ENCODE data around the gene ULBP2. TPM values are rescaled to one million over a fixed set of nuclear protein-coding genes. Genes with fewer than 3 reads are reported as not detected.
A peak's percentile ranks its signal among the peaks of the same experiment; 100 is the strongest.
"Not testable (repeated sequence)": the region's sequence is repeated elsewhere in the genome, so short reads cannot be mapped to it uniquely, and the experiment has no call there.

Gene ULBP2
- total RNA-seq, 1 experiment from 2014 or later, result 0.13 TPM

DNA sequence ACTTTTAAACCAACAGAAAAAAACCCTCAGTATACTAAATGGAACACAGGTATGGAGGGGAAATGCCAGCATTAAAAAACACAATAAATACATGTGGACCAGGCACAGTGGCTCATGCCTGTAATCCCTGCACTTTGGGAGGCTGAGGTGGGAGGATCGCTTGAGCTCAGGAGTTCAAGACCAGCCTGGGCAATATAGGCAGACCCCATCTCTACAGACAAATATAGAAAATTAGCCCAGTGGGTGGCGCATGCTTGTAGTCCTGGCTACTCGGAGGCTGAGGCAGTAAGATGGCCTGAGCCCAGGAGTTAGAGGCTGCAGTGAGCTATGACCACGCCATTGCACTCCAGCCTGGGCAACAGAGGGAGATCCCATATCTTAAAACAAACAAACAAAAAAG lies 18.0 kb downstream of the ULBP2 start:
- TF ChIP-seq ZNF121 (CRISPR knock-in tag; IDR thresholded peaks at IDR 0.05), result peak; percentile 75; the same call in 1 of the 2 replicates
- H3K27ac Mint-ChIP-seq; H3K4me3 Mint-ChIP-seq; DNase-seq (ENCODE audit: low spot score); H3K36me3 Mint-ChIP-seq; POLR2A ChIA-PET; H3K9me3 Mint-ChIP-seq; ATAC-seq: not testable (repeated sequence)
- peaks cover 17% of the 10 kb centered on the region for H3K4me1 Mint-ChIP-seq
- CTCF ChIA-PET, result interaction anchor here (1.6 kb wide), 1 partner anchor 47 kb away, joined by 5 read pairs; no protein-coding TSS in a partner anchor
- peaks cover 100% of the 10 kb centered on the region for H3K27me3 Mint-ChIP-seq (ENCODE audit: low read depth)

DNA sequence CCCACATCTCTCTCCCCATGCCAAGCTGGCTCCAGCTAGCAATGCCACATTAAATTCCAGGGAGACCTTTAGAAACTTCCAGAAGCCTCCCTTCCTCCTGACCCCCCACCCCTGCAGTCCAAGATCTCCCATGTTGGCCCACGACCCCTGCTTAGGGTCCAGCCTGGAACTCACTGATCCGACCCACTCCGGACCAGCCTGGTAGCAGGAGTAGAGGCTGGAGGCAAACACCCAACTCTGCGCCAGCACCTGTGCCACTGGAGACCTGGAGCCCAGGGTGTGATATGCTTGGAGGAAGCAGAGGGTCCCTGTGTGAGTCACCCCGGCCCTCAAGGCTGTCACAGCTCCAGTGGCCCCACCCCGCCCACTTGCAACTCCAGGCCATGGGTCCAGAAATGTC lies 18.7 kb downstream of the ULBP2 start:
- Mint-ChIP-seq H3K27ac (no peak overlapping the region), H3K4me1 (peaks cover 18% of the 10 kb centered on the region), H3K4me3 (no peak overlapping the region), H3K36me3 (peaks cover 5% of the 10 kb centered on the region; the same call in 1 of the 2 replicates), H3K27me3 (ENCODE audit: low read depth) (peaks cover 100% of the 10 kb centered on the region), H3K9me3 (no peaks in the 10 kb centered on the region)
- ATAC-seq (no peak), DNase-seq (ENCODE audit: low spot score) (no peak)
- CTCF ChIA-PET, result interaction anchor here (1.6 kb wide), 1 partner anchor 47 kb away, joined by 5 read pairs; no protein-coding TSS in a partner anchor
- POLR2A ChIA-PET, result no interaction called here
- no peak for TF ChIP-seq ZNF121 (CRISPR knock-in tag; IDR thresholded peaks at IDR 0.05)
- TF ChIP-seq FOXP1 (CRISPR knock-in tag; IDR thresholded peaks at IDR 0.05; ENCODE audit: borderline replicate concordance), result no peak
- TF ChIP-seq, protein P1, sequence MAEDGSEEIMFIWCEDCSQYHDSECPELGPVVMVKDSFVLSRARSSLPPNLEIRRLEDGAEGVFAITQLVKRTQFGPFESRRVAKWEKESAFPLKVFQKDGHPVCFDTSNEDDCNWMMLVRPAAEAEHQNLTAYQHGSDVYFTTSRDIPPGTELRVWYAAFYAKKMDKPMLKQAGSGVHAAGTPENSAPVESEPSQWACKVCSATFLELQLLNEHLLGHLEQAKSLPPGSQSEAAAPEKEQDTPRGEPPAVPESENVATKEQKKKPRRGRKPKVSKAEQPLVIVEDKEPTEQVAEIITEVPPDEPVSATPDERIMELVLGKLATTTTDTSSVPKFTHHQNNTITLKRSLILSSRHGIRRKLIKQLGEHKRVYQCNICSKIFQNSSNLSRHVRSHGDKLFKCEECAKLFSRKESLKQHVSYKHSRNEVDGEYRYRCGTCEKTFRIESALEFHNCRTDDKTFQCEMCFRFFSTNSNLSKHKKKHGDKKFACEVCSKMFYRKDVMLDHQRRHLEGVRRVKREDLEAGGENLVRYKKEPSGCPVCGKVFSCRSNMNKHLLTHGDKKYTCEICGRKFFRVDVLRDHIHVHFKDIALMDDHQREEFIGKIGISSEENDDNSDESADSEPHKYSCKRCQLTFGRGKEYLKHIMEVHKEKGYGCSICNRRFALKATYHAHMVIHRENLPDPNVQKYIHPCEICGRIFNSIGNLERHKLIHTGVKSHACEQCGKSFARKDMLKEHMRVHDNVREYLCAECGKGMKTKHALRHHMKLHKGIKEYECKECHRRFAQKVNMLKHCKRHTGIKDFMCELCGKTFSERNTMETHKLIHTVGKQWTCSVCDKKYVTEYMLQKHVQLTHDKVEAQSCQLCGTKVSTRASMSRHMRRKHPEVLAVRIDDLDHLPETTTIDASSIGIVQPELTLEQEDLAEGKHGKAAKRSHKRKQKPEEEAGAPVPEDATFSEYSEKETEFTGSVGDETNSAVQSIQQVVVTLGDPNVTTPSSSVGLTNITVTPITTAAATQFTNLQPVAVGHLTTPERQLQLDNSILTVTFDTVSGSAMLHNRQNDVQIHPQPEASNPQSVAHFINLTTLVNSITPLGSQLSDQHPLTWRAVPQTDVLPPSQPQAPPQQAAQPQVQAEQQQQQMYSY (CRISPR knock-in tag; IDR thresholded peaks at IDR 0.05), result no peak
- TF ChIP-seq, protein P2, sequence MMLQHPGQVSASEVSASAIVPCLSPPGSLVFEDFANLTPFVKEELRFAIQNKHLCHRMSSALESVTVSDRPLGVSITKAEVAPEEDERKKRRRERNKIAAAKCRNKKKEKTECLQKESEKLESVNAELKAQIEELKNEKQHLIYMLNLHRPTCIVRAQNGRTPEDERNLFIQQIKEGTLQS (CRISPR knock-in tag; conservative IDR thresholded peaks at IDR 0.05), result no peak
- TF ChIP-seq GRHL2 (CRISPR knock-in tag; IDR thresholded peaks at IDR 0.05; ENCODE audit: insufficient replicate concordance, severe bottlenecking), result no peak
- no peak for TF ChIP-seq SP1 (CRISPR knock-in tag; conservative IDR thresholded peaks at IDR 0.05)
- TF ChIP-seq MXD4 (CRISPR knock-in tag; IDR thresholded peaks at IDR 0.05; ENCODE audit: borderline replicate concordance), result no peak
- no peak for TF ChIP-seq ZNF219 (CRISPR knock-in tag; IDR thresholded peaks at IDR 0.05; ENCODE audit: borderline replicate concordance)
- TF ChIP-seq, protein P3, sequence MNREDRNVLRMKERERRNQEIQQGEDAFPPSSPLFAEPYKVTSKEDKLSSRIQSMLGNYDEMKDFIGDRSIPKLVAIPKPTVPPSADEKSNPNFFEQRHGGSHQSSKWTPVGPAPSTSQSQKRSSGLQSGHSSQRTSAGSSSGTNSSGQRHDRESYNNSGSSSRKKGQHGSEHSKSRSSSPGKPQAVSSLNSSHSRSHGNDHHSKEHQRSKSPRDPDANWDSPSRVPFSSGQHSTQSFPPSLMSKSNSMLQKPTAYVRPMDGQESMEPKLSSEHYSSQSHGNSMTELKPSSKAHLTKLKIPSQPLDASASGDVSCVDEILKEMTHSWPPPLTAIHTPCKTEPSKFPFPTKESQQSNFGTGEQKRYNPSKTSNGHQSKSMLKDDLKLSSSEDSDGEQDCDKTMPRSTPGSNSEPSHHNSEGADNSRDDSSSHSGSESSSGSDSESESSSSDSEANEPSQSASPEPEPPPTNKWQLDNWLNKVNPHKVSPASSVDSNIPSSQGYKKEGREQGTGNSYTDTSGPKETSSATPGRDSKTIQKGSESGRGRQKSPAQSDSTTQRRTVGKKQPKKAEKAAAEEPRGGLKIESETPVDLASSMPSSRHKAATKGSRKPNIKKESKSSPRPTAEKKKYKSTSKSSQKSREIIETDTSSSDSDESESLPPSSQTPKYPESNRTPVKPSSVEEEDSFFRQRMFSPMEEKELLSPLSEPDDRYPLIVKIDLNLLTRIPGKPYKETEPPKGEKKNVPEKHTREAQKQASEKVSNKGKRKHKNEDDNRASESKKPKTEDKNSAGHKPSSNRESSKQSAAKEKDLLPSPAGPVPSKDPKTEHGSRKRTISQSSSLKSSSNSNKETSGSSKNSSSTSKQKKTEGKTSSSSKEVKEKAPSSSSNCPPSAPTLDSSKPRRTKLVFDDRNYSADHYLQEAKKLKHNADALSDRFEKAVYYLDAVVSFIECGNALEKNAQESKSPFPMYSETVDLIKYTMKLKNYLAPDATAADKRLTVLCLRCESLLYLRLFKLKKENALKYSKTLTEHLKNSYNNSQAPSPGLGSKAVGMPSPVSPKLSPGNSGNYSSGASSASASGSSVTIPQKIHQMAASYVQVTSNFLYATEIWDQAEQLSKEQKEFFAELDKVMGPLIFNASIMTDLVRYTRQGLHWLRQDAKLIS (CRISPR knock-in tag; IDR thresholded peaks at IDR 0.05; ENCODE audit: borderline replicate concordance), result no peak
- TF ChIP-seq ZNF423 (CRISPR knock-in tag; IDR thresholded peaks at IDR 0.05), result no peak
- no peak for TF ChIP-seq NFYB (CRISPR knock-in tag; conservative IDR thresholded peaks at IDR 0.05; ENCODE audit: low read depth)
- no peak for TF ChIP-seq ZNF317 (CRISPR knock-in tag; IDR thresholded peaks at IDR 0.05; ENCODE audit: borderline replicate concordance, low read depth)
- TF ChIP-seq ZNF416 (CRISPR knock-in tag; IDR thresholded peaks at IDR 0.05), result no peak
- TF ChIP-seq CBFB (CRISPR knock-in tag; IDR thresholded peaks at IDR 0.05; ENCODE audit: low read depth), result no peak

Measured in WTC11 (cell line).